ENCODE measurements around the gene ZFP36L2. TPM values are rescaled to one million over a fixed set of nuclear protein-coding genes. Genes with fewer than 3 reads are reported as not detected.
A peak's percentile ranks its signal among the peaks of the same experiment; 100 is the strongest.

Gene ZFP36L2
- total and polyA plus RNA-seq, 11 donors: 28.8 to 94.4 (median 38.5) TPM

DNA sequence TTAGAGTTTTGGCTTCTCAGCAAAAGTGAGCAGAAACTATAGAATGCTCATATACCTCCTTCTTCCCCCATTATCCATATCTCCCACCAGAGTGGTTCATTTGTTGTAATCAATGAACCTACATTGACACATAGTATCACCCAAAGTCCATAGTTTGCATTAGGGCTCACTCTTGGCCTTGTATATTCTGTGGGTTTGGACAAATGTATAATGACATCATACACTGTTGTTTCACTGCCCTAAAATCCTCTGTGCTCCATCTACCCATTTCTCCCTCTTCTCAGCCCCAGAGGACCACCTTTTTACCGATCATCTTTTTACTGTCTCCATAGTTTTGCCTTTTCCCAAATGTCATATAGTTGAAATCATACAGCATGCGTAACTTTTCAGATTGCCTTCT, 24.1 kb downstream of the ZFP36L2 start:
- TF ChIP-seq POLR2A (IDR thresholded peaks at IDR 0.05): no peak
- TF ChIP-seq, protein P1, sequence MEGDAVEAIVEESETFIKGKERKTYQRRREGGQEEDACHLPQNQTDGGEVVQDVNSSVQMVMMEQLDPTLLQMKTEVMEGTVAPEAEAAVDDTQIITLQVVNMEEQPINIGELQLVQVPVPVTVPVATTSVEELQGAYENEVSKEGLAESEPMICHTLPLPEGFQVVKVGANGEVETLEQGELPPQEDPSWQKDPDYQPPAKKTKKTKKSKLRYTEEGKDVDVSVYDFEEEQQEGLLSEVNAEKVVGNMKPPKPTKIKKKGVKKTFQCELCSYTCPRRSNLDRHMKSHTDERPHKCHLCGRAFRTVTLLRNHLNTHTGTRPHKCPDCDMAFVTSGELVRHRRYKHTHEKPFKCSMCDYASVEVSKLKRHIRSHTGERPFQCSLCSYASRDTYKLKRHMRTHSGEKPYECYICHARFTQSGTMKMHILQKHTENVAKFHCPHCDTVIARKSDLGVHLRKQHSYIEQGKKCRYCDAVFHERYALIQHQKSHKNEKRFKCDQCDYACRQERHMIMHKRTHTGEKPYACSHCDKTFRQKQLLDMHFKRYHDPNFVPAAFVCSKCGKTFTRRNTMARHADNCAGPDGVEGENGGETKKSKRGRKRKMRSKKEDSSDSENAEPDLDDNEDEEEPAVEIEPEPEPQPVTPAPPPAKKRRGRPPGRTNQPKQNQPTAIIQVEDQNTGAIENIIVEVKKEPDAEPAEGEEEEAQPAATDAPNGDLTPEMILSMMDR (IDR thresholded peaks at IDR 0.05): no peak
- Histone ChIP-seq H3K27ac (no peak overlapping the region), H3K9me3 (no peaks in the 10 kb centered on the region), H3K4me1 (peaks cover 0 to 10% (median 0%) of the 10 kb centered on the region in 12 donors), H3K4me3 (no peak overlapping the region), H3K27me3 (no peaks in the 10 kb centered on the region), H3K36me3 (no peaks in the 10 kb centered on the region)
- DNase-seq: no peak
- no peak for ATAC-seq
- WGBS, 4 donors: 47 to 72% (median 60%) methylated on average over 2 of the region's 2 CpGs
- intact Hi-C loops (cut with DNase I): no loop called here

DNA sequence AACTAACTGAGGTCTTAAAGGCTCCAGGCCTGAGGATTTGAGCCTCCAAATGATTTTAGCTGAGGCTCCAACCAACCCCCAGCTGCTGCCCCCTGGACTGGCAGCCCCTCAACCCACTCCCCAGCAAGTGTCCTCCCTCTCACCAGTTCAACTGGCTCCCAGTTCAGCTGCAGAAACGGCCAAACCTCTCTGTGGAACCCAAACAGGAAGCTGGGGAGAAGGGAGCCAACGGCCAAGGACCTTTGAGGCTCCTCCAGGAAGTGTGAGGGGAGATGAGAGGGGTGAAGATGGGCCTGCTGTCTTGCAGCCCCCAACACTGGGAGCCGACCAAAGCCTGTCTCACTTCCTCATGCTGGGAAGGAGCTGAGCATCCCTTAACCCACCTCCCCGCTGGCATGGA, 24.9 kb downstream of the ZFP36L2 start:
- DNase-seq: no peak
- H3K27ac ChIP-seq: no peak overlapping the region
- no peak for TF ChIP-seq POLR2A (IDR thresholded peaks at IDR 0.05)
- TF ChIP-seq, protein P1 (IDR thresholded peaks at IDR 0.05): no peak
- WGBS, 4 donors: 47 to 77% (median 61%) methylated on average over 4 of the region's 4 CpGs
- peaks cover 0 to 17% (median 0%) of the 10 kb centered on the region in 12 donors for H3K4me1 ChIP-seq
- H3K4me3 ChIP-seq: no peak overlapping the region
- no peaks in the 10 kb centered on the region for H3K36me3 ChIP-seq
- no peaks in the 10 kb centered on the region for H3K9me3 ChIP-seq
- no peak for ATAC-seq
- H3K27me3 ChIP-seq: no peaks in the 10 kb centered on the region
- intact Hi-C loops (cut with DNase I): no loop called here

DNA sequence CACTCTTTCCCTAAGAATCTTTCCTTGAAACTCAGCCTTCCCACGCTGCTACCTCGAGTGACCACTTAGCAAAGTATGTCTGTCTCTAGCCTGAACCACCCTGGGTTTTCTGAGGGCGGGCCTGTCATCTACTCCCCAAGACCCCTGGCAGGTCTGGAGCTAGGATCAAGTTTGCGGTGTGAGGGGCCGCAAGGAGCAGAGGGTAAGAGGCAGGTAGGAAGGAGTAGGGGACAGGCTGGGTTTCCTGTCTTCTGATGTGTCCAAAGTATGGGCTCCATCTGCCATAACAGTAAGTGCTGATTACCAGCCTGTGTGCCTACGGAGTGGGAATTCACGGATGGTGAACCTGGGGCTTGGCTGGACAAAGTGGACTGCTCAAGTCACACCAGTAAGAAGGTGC, 25.4 kb downstream of the ZFP36L2 start:
- no peaks in the 10 kb centered on the region for H3K9me3 ChIP-seq
- no peaks in the 10 kb centered on the region for H3K36me3 ChIP-seq
- DNase-seq: no peak
- H3K27me3 ChIP-seq: no peaks in the 10 kb centered on the region
- 95 to 97% (median 96%) methylated on average over 7 of the region's 7 CpGs for WGBS, 4 donors
- no peak overlapping the region for H3K27ac ChIP-seq
- H3K4me3 ChIP-seq: no peak overlapping the region
- intact Hi-C loops (cut with DNase I): no loop called here
- H3K4me1 ChIP-seq: peaks cover 0 to 17% (median 0%) of the 10 kb centered on the region in 12 donors
- no peak for TF ChIP-seq POLR2A (IDR thresholded peaks at IDR 0.05)
- TF ChIP-seq, protein P1 (IDR thresholded peaks at IDR 0.05): no peak
- ATAC-seq: no peak

DNA sequence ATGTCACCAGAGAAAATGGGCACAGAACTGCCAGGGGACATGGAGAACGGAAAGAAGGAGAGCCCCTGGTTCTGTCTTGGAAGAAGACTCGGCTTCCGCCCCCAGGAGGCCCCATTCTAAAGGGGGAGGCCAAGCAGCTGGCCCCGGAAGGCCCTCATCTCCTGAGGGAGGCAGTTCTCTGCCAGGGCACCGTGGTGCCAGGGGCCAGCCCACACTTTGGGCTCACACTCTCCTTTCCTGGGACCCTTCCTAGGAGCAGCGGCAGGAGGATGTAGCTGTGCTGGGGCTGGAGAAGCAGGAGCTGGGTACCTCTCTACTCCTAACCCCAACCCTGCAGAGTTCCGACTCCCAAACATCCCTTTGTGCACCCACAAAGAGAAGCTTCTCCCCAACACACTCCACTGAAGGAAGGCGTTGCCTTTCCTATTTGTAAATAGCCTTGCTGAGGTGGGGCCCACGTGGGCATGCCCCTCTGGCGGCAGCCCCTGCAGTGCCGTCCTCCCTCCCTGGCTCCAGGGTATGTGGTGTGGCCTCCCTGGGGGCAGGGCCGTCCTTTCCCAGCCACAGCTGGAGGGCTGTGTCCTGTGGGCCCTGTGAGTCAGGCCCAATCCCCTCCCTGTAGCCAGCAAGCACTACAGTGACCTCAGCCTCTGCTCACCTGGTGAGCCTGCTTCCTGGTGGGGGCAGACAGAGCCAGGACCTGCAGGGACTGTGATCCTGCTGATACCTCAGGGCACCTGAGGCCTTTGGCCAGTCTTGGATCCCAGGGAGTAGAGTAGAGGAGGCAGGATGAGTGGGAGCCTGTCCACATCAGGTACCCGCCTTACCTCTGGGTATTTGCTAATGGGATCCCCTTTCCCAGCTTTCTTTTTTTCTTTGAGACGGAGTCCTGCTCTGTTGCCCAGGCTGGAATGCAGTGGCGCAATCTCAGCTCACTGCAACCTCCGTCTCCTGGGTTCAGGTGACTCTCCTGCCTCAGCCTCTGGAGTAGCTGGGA, 26.6 kb downstream of the ZFP36L2 start:
- intact Hi-C loops (cut with DNase I): no loop called here
- TF ChIP-seq POLR2A (IDR thresholded peaks at IDR 0.05): no peak
- TF ChIP-seq, protein P1 (IDR thresholded peaks at IDR 0.05): no peak
- Histone ChIP-seq H3K27ac (no peak overlapping the region), H3K9me3 (no peaks in the 10 kb centered on the region), H3K4me1 (peaks cover 0 to 23% (median 0%) of the 10 kb centered on the region in 12 donors), H3K36me3 (no peaks in the 10 kb centered on the region), H3K27me3 (no peaks in the 10 kb centered on the region), H3K4me3 (no peak overlapping the region)
- DNase-seq (no peak), ATAC-seq (peak in 1 of 4 donors; percentile 10)
- WGBS, 4 donors: 83 to 87% (median 85%) methylated on average over 16 of the region's 16 CpGs

Measured in heart left ventricle (tissue), 16 donors.